Hepatocyte (in vitro differentiated cells): ENCODE measurements around the gene GALNT13. TPM values are rescaled to one million over a fixed set of nuclear protein-coding genes. Genes with fewer than 3 reads are reported as not detected.

Experiments used
- DNase-seq: peaks from one replicate; pipeline ENCODE4 v3.0.0-alpha.2; 2016; ENCODE audit warnings: low spot score
- H2AFZ ChIP-seq: fragments of 200-600 bp; sonication (generic); 2 replicates; pipeline ENCODE4 v1.6.0; 2016; ENCODE audit warnings: antibody characterized with exemption, mild to moderate bottlenecking
- H3K27ac ChIP-seq: fragments of 200-600 bp; sonication (generic); 2 replicates; pipeline ENCODE4 v1.5.1; 2016; ENCODE audit warnings: mild to moderate bottlenecking
- H3K27me3 ChIP-seq: fragments of 200-600 bp; sonication (generic); 2 replicates; pipeline ENCODE4 v1.6.1; 2016
- H3K36me3 ChIP-seq: fragments of 200-600 bp; sonication (generic); replicated peaks from 2 replicates; pipeline ENCODE4 v1.5.1; 2016; ENCODE audit warnings: low read depth; ENCODE audit not compliant: insufficient read depth
- H3K4me1 ChIP-seq: fragments of 200-600 bp; sonication (generic); 2 replicates; pipeline ENCODE4 v1.5.1; 2016; ENCODE audit warnings: mild to moderate bottlenecking, moderate library complexity; ENCODE audit not compliant: insufficient read depth
- H3K4me2 ChIP-seq: fragments of 200-600 bp; sonication (generic); 2 replicates; pipeline ENCODE4 v1.6.0; 2016
- H3K4me3 ChIP-seq: fragments of 200-600 bp; sonication (generic); 2 replicates; pipeline ENCODE4 v1.5.1; 2016; ENCODE audit warnings: mild to moderate bottlenecking
- H3K79me2 ChIP-seq: fragments of 200-600 bp; sonication (generic); 2 replicates; pipeline ENCODE4 v1.6.0; 2017; ENCODE audit warnings: mild to moderate bottlenecking
- H3K9me2 ChIP-seq: fragments of 200-600 bp; sonication (generic); replicated peaks from 2 replicates; pipeline ENCODE4 v1.6.0; 2017; ENCODE audit warnings: mild to moderate bottlenecking; ENCODE audit not compliant: insufficient read depth
- H3K9me3 ChIP-seq: fragments of 200-600 bp; sonication (generic); 2 replicates; pipeline ENCODE4 v1.5.1; 2016; ENCODE audit warnings: low read depth, mild to moderate bottlenecking
- H4K20me1 ChIP-seq: fragments of 200-600 bp; sonication (generic); 2 replicates; pipeline ENCODE4 v1.6.0; 2016; ENCODE audit warnings: mild to moderate bottlenecking; ENCODE audit not compliant: insufficient read depth, poor library complexity, severe bottlenecking
- CTCF ChIP-seq: fragments of 200-600 bp; sonication (generic); IDR thresholded peaks from 2 replicates; pipeline ENCODE4 v1.5.1; 2016; ENCODE audit warnings: antibody characterized with exemption, mild to moderate bottlenecking; ENCODE audit not compliant: poor library complexity
- EZH2 ChIP-seq: fragments of 200-600 bp; sonication (generic); IDR thresholded peaks from 2 replicates; pipeline ENCODE4 v1.6.1; 2016; ENCODE audit warnings: antibody characterized with exemption, mild to moderate bottlenecking, borderline replicate concordance
- EZH2phosphoT487 ChIP-seq: fragments of 200-600 bp; sonication (generic); IDR thresholded peaks from one replicate; pipeline ENCODE4 v1.6.1; 2018; ENCODE audit warnings: antibody characterized with exemption, mild to moderate bottlenecking, low read depth, moderate library complexity; ENCODE audit not compliant: unreplicated experiment, severe bottlenecking
- WGBS: methylation state at CpG from one replicate; pipeline ENCODE4 v1.1.6; 2016; ENCODE audit warnings: low lambda C conversion rate; ENCODE audit errors: missing lambda C conversion rate; 5-methylcytosine and 5-hydroxymethylcytosine counted together
- polyA plus RNA-seq: library from polyadenylated mRNA; unstranded; fragments of >200 nt; fragmentation: Nextera tagmentation; extraction: Ambion mirVana; gene quantifications from 2 replicates; pipeline ENCODE4 v1.2.1, GENCODE V29; 2016
- total RNA-seq: library from RNA; depleted of rRNA; stranded (reverse); fragments of >200 nt; gene quantifications from 2 replicates; pipeline ENCODE4 v1.2.3, GENCODE V29; 2014

GALNT13 gene
- total and polyA plus RNA-seq, 2 experiments from 2014 or later: 25.6 to 53.5 TPM

- Histone ChIP-seq H3K9me3 (no peaks in the 10 kb centered on the region), H3K4me1 (no peaks in the 10 kb centered on the region), H3K4me2 (no peak overlapping the region), H3K9me2 (no peaks in the 10 kb centered on the region), H2AFZ (no peak overlapping the region), H3K27ac (no peak overlapping the region), H3K27me3 (no peaks in the 10 kb centered on the region), H3K79me2 (no peaks in the 10 kb centered on the region), H3K36me3 (no peaks in the 10 kb centered on the region), H3K4me3 (no peak overlapping the region), H4K20me1 (no peaks in the 10 kb centered on the region)
- DNase-seq: no peak
- TF ChIP-seq EZH2phosphoT487: no peak
- no peak for TF ChIP-seq CTCF
- no peak for TF ChIP-seq EZH2
- 91% methylated on average over 2 of the region's 2 CpGs for WGBS
Measured at GRCh38 chr2:154267983-154268382, 396.3 kb downstream of the GALNT13 start.

- no peak for TF ChIP-seq CTCF
- TF ChIP-seq EZH2phosphoT487: no peak
- no peak for TF ChIP-seq EZH2
- Histone ChIP-seq H3K4me1 (no peaks in the 10 kb centered on the region), H2AFZ (no peak overlapping the region), H3K79me2 (no peaks in the 10 kb centered on the region), H3K9me3 (no peaks in the 10 kb centered on the region), H3K4me3 (no peak overlapping the region), H3K36me3 (no peaks in the 10 kb centered on the region), H3K4me2 (no peak overlapping the region), H3K27me3 (no peaks in the 10 kb centered on the region), H3K27ac (no peak overlapping the region), H4K20me1 (no peaks in the 10 kb centered on the region), H3K9me2 (no peaks in the 10 kb centered on the region)
- WGBS: 92% methylated on average over 2 of the region's 2 CpGs
- no peak for DNase-seq
Measured at GRCh38 chr2:154280543-154280942, 408.8 kb downstream of the GALNT13 start.

- no peaks in the 10 kb centered on the region for H3K36me3 ChIP-seq
- no peaks in the 10 kb centered on the region for H3K9me3 ChIP-seq
- WGBS: 53% methylated on average over 1 of the region's 1 CpG
- TF ChIP-seq CTCF: no peak
- H3K4me2 ChIP-seq: no peak overlapping the region
- no peaks in the 10 kb centered on the region for H3K9me2 ChIP-seq
- no peak overlapping the region for H2AFZ ChIP-seq
- H3K79me2 ChIP-seq: no peaks in the 10 kb centered on the region
- no peak overlapping the region for H3K27ac ChIP-seq
- H3K27me3 ChIP-seq: no peaks in the 10 kb centered on the region
- H4K20me1 ChIP-seq: no peaks in the 10 kb centered on the region
- DNase-seq: no peak
- H3K4me1 ChIP-seq: no peaks in the 10 kb centered on the region
- H3K4me3 ChIP-seq: no peak overlapping the region
Measured at GRCh38 chr2:154289870-154290269, 418.1 kb downstream of the GALNT13 start.

GRCh38 chr2:154291511-154291910 lies 419.8 kb downstream of the GALNT13 start:
- H3K9me2 ChIP-seq: no peaks in the 10 kb centered on the region
- TF ChIP-seq EZH2: no peak
- TF ChIP-seq EZH2phosphoT487: no peak
- TF ChIP-seq CTCF: no peak
- no peak overlapping the region for H2AFZ ChIP-seq
- DNase-seq: no peak
- no peak overlapping the region for H3K4me3 ChIP-seq
- no peaks in the 10 kb centered on the region for H3K79me2 ChIP-seq
- H3K27me3 ChIP-seq: no peaks in the 10 kb centered on the region
- WGBS: 96% methylated on average over 18 of the region's 20 CpGs
- H3K4me1 ChIP-seq: no peaks in the 10 kb centered on the region
- no peaks in the 10 kb centered on the region for H3K9me3 ChIP-seq
- H4K20me1 ChIP-seq: no peaks in the 10 kb centered on the region
- H3K36me3 ChIP-seq: no peaks in the 10 kb centered on the region
- no peak overlapping the region for H3K4me2 ChIP-seq
- H3K27ac ChIP-seq: no peak overlapping the region
